ENCODE data around the gene SUN1. TPM values are rescaled to one million over a fixed set of nuclear protein-coding genes. Genes with fewer than 3 reads are reported as not detected.

The SUN1 gene
- total RNA-seq, 1 donor from 2014 or later = 111 TPM

- no peaks in the 10 kb centered on the region for H3K9me3 ChIP-seq
- no peak overlapping the region for H3K4me3 ChIP-seq
- peaks cover 19% of the 10 kb centered on the region for H3K36me3 ChIP-seq
- intact Hi-C loops (cut with DNase I) = no loop called here
- ATAC-seq (no peak), DNase-seq (no peak)
- no peak for TF ChIP-seq CTCF (IDR thresholded peaks at IDR 0.05)
- no peak overlapping the region for H3K27ac ChIP-seq
- H3K27me3 ChIP-seq (ENCODE audit: low read depth) = no peaks in the 10 kb centered on the region
- H3K4me1 ChIP-seq = peaks cover 56% of the 10 kb centered on the region
Observed at GRCh38 chr7:833601-834258, 1.5 kb downstream of the SUN1 start.

- TF ChIP-seq CTCF (IDR thresholded peaks at IDR 0.05) = no peak
Observed at GRCh38 chr7:834277-834676, 2.0 kb downstream of the SUN1 start.

GRCh38 chr7:835021-835420 is 2.7 kb downstream of the SUN1 start:
- intact Hi-C loops (cut with DNase I) = no loop called here
- peaks cover 51% of the 10 kb centered on the region for H3K4me1 ChIP-seq
- ATAC-seq (no peak), DNase-seq (peak; percentile 35)
- no peak overlapping the region for H3K4me3 ChIP-seq
- H3K9me3 ChIP-seq = no peaks in the 10 kb centered on the region
- no peak for TF ChIP-seq CTCF (IDR thresholded peaks at IDR 0.05)
- H3K27ac ChIP-seq = no peak overlapping the region
- no peaks in the 10 kb centered on the region for H3K27me3 ChIP-seq (ENCODE audit: low read depth)
- peaks cover 31% of the 10 kb centered on the region for H3K36me3 ChIP-seq

More at GRCh38 chr7:834277-834676, 2.0 kb downstream of the SUN1 start:
- Histone ChIP-seq H3K9me3 (no peaks in the 10 kb centered on the region), H3K36me3 (peaks cover 25% of the 10 kb centered on the region), H3K4me3 (no peak overlapping the region), H3K27ac (no peak overlapping the region), H3K27me3 (ENCODE audit: low read depth) (no peaks in the 10 kb centered on the region), H3K4me1 (peaks cover 55% of the 10 kb centered on the region)
- DNase-seq (no peak), ATAC-seq (no peak)
- intact Hi-C loops (cut with DNase I) = no loop called here

GRCh38 chr7:835485-836401 is 3.5 kb downstream of the SUN1 start:
- H3K27me3 ChIP-seq (ENCODE audit: low read depth) = no peaks in the 10 kb centered on the region
- TF ChIP-seq CTCF (IDR thresholded peaks at IDR 0.05) = no peak
- peak; percentile 18 for DNase-seq

GRCh38 chr7:836429-836828 is 4.2 kb downstream of the SUN1 start:
- Histone ChIP-seq H3K4me3 (no peak overlapping the region), H3K27me3 (ENCODE audit: low read depth) (no peaks in the 10 kb centered on the region), H3K9me3 (no peaks in the 10 kb centered on the region), H3K27ac (peak overlapping the region; percentile 15), H3K36me3 (peaks cover 42% of the 10 kb centered on the region), H3K4me1 (peaks cover 37% of the 10 kb centered on the region)
- peak; percentile 38 for TF ChIP-seq CTCF (IDR thresholded peaks at IDR 0.05)
- DNase-seq (no peak), ATAC-seq (no peak)
- intact Hi-C loops (cut with DNase I) = no loop called here

More at GRCh38 chr7:835485-836401, 3.5 kb downstream of the SUN1 start:
- Histone ChIP-seq H3K4me3 (no peak overlapping the region), H3K9me3 (no peaks in the 10 kb centered on the region), H3K36me3 (peaks cover 36% of the 10 kb centered on the region), H3K27ac (peak overlapping the region; percentile 15), H3K4me1 (peaks cover 44% of the 10 kb centered on the region)
- intact Hi-C loops (cut with DNase I) = no loop called here
- no peak for ATAC-seq
